Spinal cord (tissue), 10 donors: Measurements from ENCODE around the gene GRID1. TPM values are rescaled to one million over a fixed set of nuclear protein-coding genes. Genes with fewer than 3 reads are reported as not detected.

ENCODE experiments used
- DNase-seq, 6 donors: peaks; one replicate each; pipeline versions ENCODE4 v3.0.0 to v3.0.0-alpha.2; 2013 to 2015; ENCODE audit warnings: low spot score in 6 of 6, low read depth in 4 of 6
- H3K27ac ChIP-seq: one replicate; pipeline ENCODE4 v1.5.1; 2013; ENCODE audit warnings: low read depth, low read length, control low read depth
- H3K27me3 ChIP-seq: one replicate; pipeline ENCODE4 v1.6.1; 2013; ENCODE audit warnings: low read length; ENCODE audit not compliant: control insufficient read depth, insufficient read depth
- H3K36me3 ChIP-seq: one replicate; pipeline ENCODE4 v1.6.1; 2013; ENCODE audit warnings: low read length; ENCODE audit not compliant: control insufficient read depth, insufficient read depth
- H3K4me1 ChIP-seq: one replicate; pipeline ENCODE4 v1.6.1; 2013; ENCODE audit warnings: low read length; ENCODE audit not compliant: control insufficient read depth, insufficient read depth
- H3K4me3 ChIP-seq: one replicate; pipeline ENCODE4 v1.5.1; 2013; ENCODE audit warnings: low read depth, low read length, control low read depth
- H3K9me3 ChIP-seq: one replicate; pipeline ENCODE4 v1.6.1; 2013; ENCODE audit warnings: low read length; ENCODE audit not compliant: control insufficient read depth, insufficient read depth
- WGBS: methylation state at CpG from one replicate; pipeline ENCODE4 v1.1.5; 2013; ENCODE audit warnings: missing lambda C conversion rate; ENCODE audit not compliant: insufficient coverage; 5-methylcytosine and 5-hydroxymethylcytosine counted together
- polyA plus RNA-seq, 2 donors: library from polyadenylated mRNA; unstranded; fragments of 120-200 nt; gene quantifications; one replicate each; pipeline ENCODE4 v1.2.1, GENCODE V29; 2013; ENCODE audit not compliant: insufficient read length in 2 of 2
- total RNA-seq, 2 donors: library from RNA; depleted of rRNA in 1 of 2; stranded (reverse); fragments of 120-200 nt in 1 of 2; fragments of >200 nt in 1 of 2; gene quantifications; one replicate each; pipeline versions ENCODE4 v1.2.3 to v1.2.4, GENCODE V29; 2013 to 2014
- donor health status: healthy.

GRID1 gene
- total and polyA plus RNA-seq, 4 donors = 7.6 to 30.1 (median 22.2) TPM

GRCh38 chr10:86265895-86266259, 100.7 kb downstream of the GRID1 start:
- Histone ChIP-seq H3K9me3 (no peaks in the 10 kb centered on the region), H3K4me3 (no peak overlapping the region), H3K27ac (no peak overlapping the region), H3K4me1 (peaks cover 75% of the 10 kb centered on the region), H3K27me3 (no peaks in the 10 kb centered on the region), H3K36me3 (no peaks in the 10 kb centered on the region)
- DNase-seq = no peak
- WGBS = 82% methylated on average over 3 of the region's 3 CpGs

GRCh38 chr10:86265236-86265894, 101.2 kb downstream of the GRID1 start:
- 87% methylated on average over 7 of the region's 8 CpGs for WGBS
- Histone ChIP-seq H3K4me3 (no peak overlapping the region), H3K4me1 (peaks cover 80% of the 10 kb centered on the region), H3K9me3 (no peaks in the 10 kb centered on the region), H3K27me3 (no peaks in the 10 kb centered on the region), H3K27ac (no peak overlapping the region), H3K36me3 (no peaks in the 10 kb centered on the region)
- DNase-seq = peak in 1 of 6 donors; percentile 56

- Histone ChIP-seq H3K4me3 (no peak overlapping the region), H3K9me3 (no peaks in the 10 kb centered on the region), H3K27me3 (no peaks in the 10 kb centered on the region), H3K36me3 (no peaks in the 10 kb centered on the region), H3K4me1 (peaks cover 81% of the 10 kb centered on the region), H3K27ac (no peak overlapping the region)
- no peak for DNase-seq
- 62% methylated on average over 13 of the region's 14 CpGs for WGBS
These were observed 101.9 kb downstream of the GRID1 start for GRCh38 chr10:86264481-86265231.

GRCh38 chr10:86263907-86264306, 102.7 kb downstream of the GRID1 start:
- WGBS = 89% methylated on average over 5 of the region's 5 CpGs
- Histone ChIP-seq H3K9me3 (no peaks in the 10 kb centered on the region), H3K4me3 (no peak overlapping the region), H3K27ac (peak overlapping the region; percentile 54), H3K36me3 (no peaks in the 10 kb centered on the region), H3K27me3 (no peaks in the 10 kb centered on the region), H3K4me1 (peaks cover 83% of the 10 kb centered on the region)
- no peak for DNase-seq

- Histone ChIP-seq H3K4me3 (no peak overlapping the region), H3K27ac (peak overlapping the region; percentile 54), H3K4me1 (peaks cover 82% of the 10 kb centered on the region)
These were observed 103.4 kb downstream of the GRID1 start for GRCh38 chr10:86263209-86263608.

GRCh38 chr10:86262688-86263181, 103.9 kb downstream of the GRID1 start:
- Histone ChIP-seq H3K4me3 (no peak overlapping the region), H3K36me3 (no peaks in the 10 kb centered on the region), H3K27ac (peak overlapping the region; percentile 81), H3K4me1 (peaks cover 77% of the 10 kb centered on the region), H3K9me3 (no peaks in the 10 kb centered on the region), H3K27me3 (no peaks in the 10 kb centered on the region)
- peak in 5 of 6 donors; percentile 49 to 92 (median 61) for DNase-seq
- WGBS = 17% methylated on average over 19 of the region's 29 CpGs

More at GRCh38 chr10:86263209-86263608, 103.4 kb downstream of the GRID1 start:
- 23% methylated on average over 25 of the region's 27 CpGs for WGBS
- Histone ChIP-seq H3K27me3 (no peaks in the 10 kb centered on the region), H3K36me3 (no peaks in the 10 kb centered on the region), H3K9me3 (no peaks in the 10 kb centered on the region)
- no peak for DNase-seq

- peaks cover 71% of the 10 kb centered on the region for H3K4me1 ChIP-seq
These were observed 104.5 kb downstream of the GRID1 start for GRCh38 chr10:86261941-86262687.

GRCh38 chr10:86261470-86261869, 105.1 kb downstream of the GRID1 start:
- WGBS = 98% methylated on average over 3 of the region's 5 CpGs
- Histone ChIP-seq H3K4me1 (peaks cover 65% of the 10 kb centered on the region), H3K9me3 (no peaks in the 10 kb centered on the region), H3K27ac (no peak overlapping the region), H3K4me3 (no peak overlapping the region), H3K27me3 (no peaks in the 10 kb centered on the region), H3K36me3 (no peaks in the 10 kb centered on the region)
- no peak for DNase-seq

More at GRCh38 chr10:86261941-86262687, 104.5 kb downstream of the GRID1 start:
- peak in 2 of 6 donors; percentile 52 to 64 for DNase-seq
- Histone ChIP-seq H3K27me3 (no peaks in the 10 kb centered on the region), H3K4me3 (no peak overlapping the region), H3K9me3 (no peaks in the 10 kb centered on the region), H3K36me3 (no peaks in the 10 kb centered on the region), H3K27ac (peak overlapping the region; percentile 81)
- WGBS = 58% methylated on average over 13 of the region's 14 CpGs

- Histone ChIP-seq H3K9me3 (no peaks in the 10 kb centered on the region), H3K4me3 (no peak overlapping the region), H3K36me3 (peaks cover 1% of the 10 kb centered on the region), H3K27ac (no peak overlapping the region), H3K27me3 (no peaks in the 10 kb centered on the region), H3K4me1 (peaks cover 58% of the 10 kb centered on the region)
- DNase-seq = no peak
- WGBS = 75% methylated on average over 1 of the region's 6 CpGs
These were observed 106.0 kb downstream of the GRID1 start for GRCh38 chr10:86260564-86260963.
